HepG2 (cell line): ENCODE data around the gene MMP25.

ENCODE experiments used
- EP300 ChIP-seq, 3 experiments: sonication (generic) in 1 of 3; formaldehyde crosslinking in 1 of 3; IDR thresholded peaks; 2 replicates each; pipeline versions ENCODE4 v1.5.1 to v1.6.1; 2011 to 2020; ENCODE audit warnings: low read depth in 2 of 3, low read length in 2 of 3, borderline replicate concordance in 1 of 3, improper control_type of control experiment in 1 of 3, mild to moderate bottlenecking in 1 of 3, missing genetic modification reagents in 1 of 3, moderate library complexity in 1 of 3
- HDAC1 ChIP-seq: sonication (generic); formaldehyde crosslinking; IDR thresholded peaks from 2 replicates; pipeline ENCODE4 v1.5.1; 2020; ENCODE audit warnings: mild to moderate bottlenecking, missing genetic modification reagents
- YY1 ChIP-seq: IDR thresholded peaks from 2 replicates; pipeline ENCODE4 v1.6.1; 2011; ENCODE audit warnings: low read length, low read depth, moderate library complexity, mild to moderate bottlenecking; ENCODE audit not compliant: insufficient read depth, insufficient replicate concordance
- TF ChIP-seq, protein P1 (sequence below): sonication (generic); formaldehyde crosslinking; IDR thresholded peaks from 2 replicates; pipeline ENCODE4 v1.4.0; 2020; ENCODE audit warnings: mild to moderate bottlenecking, missing genetic modification reagents, borderline replicate concordance
- TF ChIP-seq, protein P2 (sequence below): sonication (generic); formaldehyde crosslinking; IDR thresholded peaks from 2 replicates; pipeline ENCODE4 v1.5.0; 2020; ENCODE audit warnings: mild to moderate bottlenecking, missing genetic modification reagents, moderate library complexity

DNA sequence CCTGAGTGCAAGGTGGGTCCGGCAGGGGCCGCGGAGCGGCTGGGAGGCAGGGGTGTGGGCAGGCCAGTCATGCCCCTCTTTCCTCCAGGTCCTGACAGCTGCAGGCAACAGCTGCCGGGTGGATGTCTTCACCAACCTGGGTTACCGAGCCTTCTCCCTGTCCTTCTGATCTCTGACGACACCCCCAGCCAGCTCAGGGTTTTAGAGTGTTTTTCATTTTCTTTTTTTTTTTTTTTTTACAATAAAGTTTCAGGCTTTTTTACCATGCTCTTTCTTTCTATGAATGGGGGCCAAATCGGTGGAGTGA, 18.9 kb upstream of the MMP25 start:
- TF ChIP-seq EP300 (IDR thresholded peaks at IDR 0.05; ENCODE audit: low read depth in 2 of 2, low read length in 2 of 2) (no peak), EP300 (CRISPR knock-in tag; IDR thresholded peaks at IDR 0.05; ENCODE audit: borderline replicate concordance) (no peak), YY1 (no peak), HDAC1 (CRISPR knock-in tag) (no peak)
- TF ChIP-seq, protein P1, sequence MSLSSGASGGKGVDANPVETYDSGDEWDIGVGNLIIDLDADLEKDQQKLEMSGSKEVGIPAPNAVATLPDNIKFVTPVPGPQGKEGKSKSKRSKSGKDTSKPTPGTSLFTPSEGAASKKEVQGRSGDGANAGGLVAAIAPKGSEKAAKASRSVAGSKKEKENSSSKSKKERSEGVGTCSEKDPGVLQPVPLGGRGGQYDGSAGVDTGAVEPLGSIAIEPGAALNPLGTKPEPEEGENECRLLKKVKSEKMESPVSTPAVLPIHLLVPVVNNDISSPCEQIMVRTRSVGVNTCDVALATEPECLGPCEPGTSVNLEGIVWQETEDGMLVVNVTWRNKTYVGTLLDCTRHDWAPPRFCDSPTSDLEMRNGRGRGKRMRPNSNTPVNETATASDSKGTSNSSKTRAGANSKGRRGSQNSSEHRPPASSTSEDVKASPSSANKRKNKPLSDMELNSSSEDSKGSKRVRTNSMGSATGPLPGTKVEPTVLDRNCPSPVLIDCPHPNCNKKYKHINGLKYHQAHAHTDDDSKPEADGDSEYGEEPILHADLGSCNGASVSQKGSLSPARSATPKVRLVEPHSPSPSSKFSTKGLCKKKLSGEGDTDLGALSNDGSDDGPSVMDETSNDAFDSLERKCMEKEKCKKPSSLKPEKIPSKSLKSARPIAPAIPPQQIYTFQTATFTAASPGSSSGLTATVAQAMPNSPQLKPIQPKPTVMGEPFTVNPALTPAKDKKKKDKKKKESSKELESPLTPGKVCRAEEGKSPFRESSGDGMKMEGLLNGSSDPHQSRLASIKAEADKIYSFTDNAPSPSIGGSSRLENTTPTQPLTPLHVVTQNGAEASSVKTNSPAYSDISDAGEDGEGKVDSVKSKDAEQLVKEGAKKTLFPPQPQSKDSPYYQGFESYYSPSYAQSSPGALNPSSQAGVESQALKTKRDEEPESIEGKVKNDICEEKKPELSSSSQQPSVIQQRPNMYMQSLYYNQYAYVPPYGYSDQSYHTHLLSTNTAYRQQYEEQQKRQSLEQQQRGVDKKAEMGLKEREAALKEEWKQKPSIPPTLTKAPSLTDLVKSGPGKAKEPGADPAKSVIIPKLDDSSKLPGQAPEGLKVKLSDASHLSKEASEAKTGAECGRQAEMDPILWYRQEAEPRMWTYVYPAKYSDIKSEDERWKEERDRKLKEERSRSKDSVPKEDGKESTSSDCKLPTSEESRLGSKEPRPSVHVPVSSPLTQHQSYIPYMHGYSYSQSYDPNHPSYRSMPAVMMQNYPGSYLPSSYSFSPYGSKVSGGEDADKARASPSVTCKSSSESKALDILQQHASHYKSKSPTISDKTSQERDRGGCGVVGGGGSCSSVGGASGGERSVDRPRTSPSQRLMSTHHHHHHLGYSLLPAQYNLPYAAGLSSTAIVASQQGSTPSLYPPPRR (CRISPR knock-in tag) = no peak
- TF ChIP-seq, protein P2, sequence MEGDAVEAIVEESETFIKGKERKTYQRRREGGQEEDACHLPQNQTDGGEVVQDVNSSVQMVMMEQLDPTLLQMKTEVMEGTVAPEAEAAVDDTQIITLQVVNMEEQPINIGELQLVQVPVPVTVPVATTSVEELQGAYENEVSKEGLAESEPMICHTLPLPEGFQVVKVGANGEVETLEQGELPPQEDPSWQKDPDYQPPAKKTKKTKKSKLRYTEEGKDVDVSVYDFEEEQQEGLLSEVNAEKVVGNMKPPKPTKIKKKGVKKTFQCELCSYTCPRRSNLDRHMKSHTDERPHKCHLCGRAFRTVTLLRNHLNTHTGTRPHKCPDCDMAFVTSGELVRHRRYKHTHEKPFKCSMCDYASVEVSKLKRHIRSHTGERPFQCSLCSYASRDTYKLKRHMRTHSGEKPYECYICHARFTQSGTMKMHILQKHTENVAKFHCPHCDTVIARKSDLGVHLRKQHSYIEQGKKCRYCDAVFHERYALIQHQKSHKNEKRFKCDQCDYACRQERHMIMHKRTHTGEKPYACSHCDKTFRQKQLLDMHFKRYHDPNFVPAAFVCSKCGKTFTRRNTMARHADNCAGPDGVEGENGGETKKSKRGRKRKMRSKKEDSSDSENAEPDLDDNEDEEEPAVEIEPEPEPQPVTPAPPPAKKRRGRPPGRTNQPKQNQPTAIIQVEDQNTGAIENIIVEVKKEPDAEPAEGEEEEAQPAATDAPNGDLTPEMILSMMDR (CRISPR knock-in tag) = no peak
